Immature natural killer cell (primary cell): ENCODE data around the gene EXOC2. TPM values are rescaled to one million over a fixed set of nuclear protein-coding genes. Genes with fewer than 3 reads are reported as not detected.
"Not testable (repeated sequence)": the region's sequence is repeated elsewhere in the genome, so short reads cannot be mapped to it uniquely, and the experiment has no call there.

Experiments used
- DNase-seq, 3 donors: peaks; one replicate each; pipeline ENCODE4 v3.0.0; 2022; ENCODE audit warnings: mixed read lengths in 1 of 3
- H3K27ac Mint-ChIP-seq, 6 donors: one replicate each; pipeline ENCODE4 v1.8.0; 2020; ENCODE audit warnings: mixed read lengths in 6 of 6, mild to moderate bottlenecking in 5 of 6, inconsistent platforms in 4 of 6, moderate library complexity in 3 of 6
- H3K27me3 Mint-ChIP-seq, 3 donors: one replicate each; pipeline ENCODE4 v1.8.0; 2020 to 2021; ENCODE audit warnings: low read depth in 3 of 3, mild to moderate bottlenecking in 3 of 3, mixed read lengths in 3 of 3, moderate library complexity in 3 of 3, inconsistent platforms in 1 of 3
- H3K36me3 Mint-ChIP-seq, 3 donors: one replicate each; pipeline ENCODE4 v1.8.0; 2020; ENCODE audit warnings: mixed read lengths in 3 of 3, inconsistent platforms in 2 of 3, mild to moderate bottlenecking in 2 of 3
- H3K4me1 Mint-ChIP-seq, 2 donors: one replicate each; pipeline ENCODE4 v1.8.0; 2020; ENCODE audit warnings: inconsistent platforms in 2 of 2, mild to moderate bottlenecking in 2 of 2, mixed read lengths in 2 of 2, moderate library complexity in 1 of 2
- H3K4me3 Mint-ChIP-seq, 5 donors: one replicate each; pipeline ENCODE4 v1.8.0; 2020; ENCODE audit warnings: mild to moderate bottlenecking in 5 of 5, mixed read lengths in 5 of 5, inconsistent platforms in 3 of 5, moderate library complexity in 3 of 5
- H3K9me3 Mint-ChIP-seq, 6 donors: one replicate each; pipeline ENCODE4 v1.8.0; 2020; ENCODE audit warnings: mild to moderate bottlenecking in 6 of 6, mixed read lengths in 6 of 6, inconsistent platforms in 4 of 6, moderate library complexity in 3 of 6
- polyA plus RNA-seq, 3 donors: library from polyadenylated mRNA; unstranded; fragments of 300-500 nt; fragmentation: Illumina TruSeq; gene quantifications; one replicate each; pipeline ENCODE4 v1.2.3, GENCODE V29; 2021

EXOC2 gene
- polyA plus RNA-seq, 3 donors from 2014 or later, result 23.8 to 33.8 (median 25.6) TPM

GRCh38 chr6:620950-621349 is 72.0 kb downstream of the EXOC2 start:
- Mint-ChIP-seq H3K36me3 (peaks cover 14 to 28% (median 20%) of the 10 kb centered on the region in 3 donors), H3K4me3 (no peak overlapping the region), H3K4me1 (peaks cover 0 to 9% of the 10 kb centered on the region in 2 donors), H3K9me3 (no peaks in the 10 kb centered on the region), H3K27ac (no peak overlapping the region), H3K27me3 (no peaks in the 10 kb centered on the region)
- no peak for DNase-seq

GRCh38 chr6:620166-620565 is 72.8 kb downstream of the EXOC2 start:
- no peaks in the 10 kb centered on the region for H3K27me3 Mint-ChIP-seq
- peaks cover 20 to 27% (median 25%) of the 10 kb centered on the region in 3 donors for H3K36me3 Mint-ChIP-seq
- no peak overlapping the region for H3K27ac Mint-ChIP-seq
- peaks cover 0 to 1% of the 10 kb centered on the region in 2 donors for H3K4me1 Mint-ChIP-seq
- no peak for DNase-seq
- H3K4me3 Mint-ChIP-seq, result no peak overlapping the region
- no peaks in the 10 kb centered on the region for H3K9me3 Mint-ChIP-seq

GRCh38 chr6:617456-618100 is 75.4 kb downstream of the EXOC2 start:
- Mint-ChIP-seq H3K9me3 (no peaks in the 10 kb centered on the region), H3K36me3 (peaks cover 27 to 36% (median 28%) of the 10 kb centered on the region in 3 donors), H3K4me3 (no peak overlapping the region), H3K27ac (peak overlapping the region in 1 of 6 donors; percentile 62), H3K27me3 (no peaks in the 10 kb centered on the region), H3K4me1 (no peaks in the 10 kb centered on the region)
- no peak for DNase-seq

- H3K27ac Mint-ChIP-seq, result no peak overlapping the region
- H3K27me3 Mint-ChIP-seq, result no peaks in the 10 kb centered on the region
- no peak for DNase-seq
- peaks cover 22 to 38% (median 23%) of the 10 kb centered on the region in 3 donors for H3K36me3 Mint-ChIP-seq
- H3K9me3 Mint-ChIP-seq, result no peaks in the 10 kb centered on the region
- H3K4me3 Mint-ChIP-seq, result no peak overlapping the region
- H3K4me1 Mint-ChIP-seq, result no peaks in the 10 kb centered on the region
Observed at GRCh38 chr6:613981-614380, 79.0 kb downstream of the EXOC2 start.

- no peak for DNase-seq
- H3K4me1 Mint-ChIP-seq, result no peaks in the 10 kb centered on the region
- H3K27ac Mint-ChIP-seq, result no peak overlapping the region
- H3K36me3 Mint-ChIP-seq, result peaks cover 21 to 37% (median 28%) of the 10 kb centered on the region in 3 donors
- H3K9me3 Mint-ChIP-seq, result no peaks in the 10 kb centered on the region
- no peaks in the 10 kb centered on the region for H3K27me3 Mint-ChIP-seq
- H3K4me3 Mint-ChIP-seq, result no peak overlapping the region
Observed at GRCh38 chr6:611928-612327, 81.0 kb downstream of the EXOC2 start.

- no peak for DNase-seq
- Mint-ChIP-seq H3K27me3 (no peaks in the 10 kb centered on the region), H3K4me3 (no peak overlapping the region), H3K4me1 (no peaks in the 10 kb centered on the region), H3K27ac (peak overlapping the region in 2 of 6 donors; percentile 6 to 45), H3K9me3 (peaks cover 0 to under 1% (median 0%) of the 10 kb centered on the region in 6 donors), H3K36me3 (peaks cover 27 to 45% (median 33%) of the 10 kb centered on the region in 3 donors)
Observed at GRCh38 chr6:610882-611281, 82.1 kb downstream of the EXOC2 start.

GRCh38 chr6:609905-610304 is 83.0 kb downstream of the EXOC2 start:
- Mint-ChIP-seq H3K4me3 (no peak overlapping the region), H3K27me3 (no peaks in the 10 kb centered on the region), H3K4me1 (no peaks in the 10 kb centered on the region), H3K36me3 (peaks cover 23 to 39% (median 29%) of the 10 kb centered on the region in 3 donors), H3K9me3 (peaks cover 0 to 2% (median 0%) of the 10 kb centered on the region in 6 donors), H3K27ac (no peak overlapping the region)
- no peak for DNase-seq

GRCh38 chr6:606829-607379 is 86.0 kb downstream of the EXOC2 start:
- Mint-ChIP-seq H3K9me3 (peaks cover 0 to 2% (median 0%) of the 10 kb centered on the region in 6 donors), H3K4me3 (no peak overlapping the region), H3K27me3 (peaks cover 0 to 2% (median 0%) of the 10 kb centered on the region in 3 donors), H3K4me1 (no peaks in the 10 kb centered on the region), H3K27ac (peak overlapping the region in 2 of 6 donors; percentile 5 to 50), H3K36me3 (peaks cover 25 to 33% (median 25%) of the 10 kb centered on the region in 3 donors)
- no peak for DNase-seq

- not testable (repeated sequence) for H3K4me3 Mint-ChIP-seq, H3K27me3 Mint-ChIP-seq, H3K4me1 Mint-ChIP-seq, H3K27ac Mint-ChIP-seq, H3K9me3 Mint-ChIP-seq, DNase-seq
- peaks cover 25 to 33% (median 25%) of the 10 kb centered on the region in 3 donors for H3K36me3 Mint-ChIP-seq
Observed at GRCh38 chr6:605895-606294, 87.0 kb downstream of the EXOC2 start.

- peaks cover 0 to 2% (median 0%) of the 10 kb centered on the region in 3 donors for H3K27me3 Mint-ChIP-seq
- H3K4me1 Mint-ChIP-seq, result no peaks in the 10 kb centered on the region
- peaks cover 25 to 33% (median 25%) of the 10 kb centered on the region in 3 donors for H3K36me3 Mint-ChIP-seq
- no peak overlapping the region for H3K27ac Mint-ChIP-seq
- H3K4me3 Mint-ChIP-seq, result no peak overlapping the region
- DNase-seq, result no peak
- H3K9me3 Mint-ChIP-seq, result peaks cover 0 to 2% (median 0%) of the 10 kb centered on the region in 6 donors
Observed at GRCh38 chr6:604579-604978, 88.4 kb downstream of the EXOC2 start.

GRCh38 chr6:603265-603664 is 89.7 kb downstream of the EXOC2 start:
- Mint-ChIP-seq H3K27ac (no peak overlapping the region), H3K27me3 (peaks cover 0 to 2% (median 0%) of the 10 kb centered on the region in 3 donors), H3K36me3 (peaks cover 20 to 38% (median 20%) of the 10 kb centered on the region in 3 donors), H3K9me3 (peaks cover 0 to 2% (median 0%) of the 10 kb centered on the region in 6 donors), H3K4me3 (no peak overlapping the region), H3K4me1 (no peaks in the 10 kb centered on the region)
- DNase-seq, result no peak

- no peaks in the 10 kb centered on the region for H3K9me3 Mint-ChIP-seq
- no peak overlapping the region for H3K4me3 Mint-ChIP-seq
- no peaks in the 10 kb centered on the region for H3K4me1 Mint-ChIP-seq
- H3K27me3 Mint-ChIP-seq, result peaks cover 0 to 2% (median 1%) of the 10 kb centered on the region in 3 donors
- DNase-seq, result no peak
- no peak overlapping the region for H3K27ac Mint-ChIP-seq
- peaks cover 8 to 24% (median 8%) of the 10 kb centered on the region in 3 donors for H3K36me3 Mint-ChIP-seq
Observed at GRCh38 chr6:599576-600448, 93.1 kb downstream of the EXOC2 start.

- Mint-ChIP-seq H3K4me1 (no peaks in the 10 kb centered on the region), H3K27me3 (peaks cover 0 to 1% (median 0%) of the 10 kb centered on the region in 3 donors), H3K4me3 (no peak overlapping the region), H3K36me3 (peaks cover 24 to 31% (median 27%) of the 10 kb centered on the region in 3 donors), H3K27ac (peak overlapping the region in 1 of 6 donors; percentile 82), H3K9me3 (no peaks in the 10 kb centered on the region)
- no peak for DNase-seq
Observed at GRCh38 chr6:593907-594212, 99.1 kb downstream of the EXOC2 start.
